ENCODE results near the gene SORT1. TPM values are rescaled to one million over a fixed set of nuclear protein-coding genes. Genes with fewer than 3 reads are reported as not detected.

Gene SORT1
- polyA plus RNA-seq, 1 donor from 2014 or later = 33.3 TPM

DNA sequence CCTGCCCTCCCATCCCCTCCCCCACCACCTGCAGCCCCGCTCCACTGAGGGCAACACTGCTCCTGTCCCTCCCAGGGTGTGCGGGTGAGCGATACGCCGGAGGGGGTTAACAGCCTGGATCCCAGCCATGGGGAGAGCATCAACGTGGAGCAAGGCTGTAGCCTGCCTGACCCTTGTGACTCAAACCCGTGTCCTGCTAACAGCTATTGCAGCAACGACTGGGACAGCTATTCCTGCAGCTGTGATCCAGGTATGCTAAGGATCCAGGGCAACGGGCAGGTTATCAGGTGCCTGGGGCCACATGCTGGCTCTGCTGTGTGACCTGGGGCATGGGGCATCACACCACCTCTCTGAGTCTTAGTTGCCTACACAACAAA, 133.4 kb downstream of the SORT1 start:
- H3K27ac ChIP-seq (ENCODE audit: low read length) = no peak overlapping the region
- no peaks in the 10 kb centered on the region for H3K9me3 ChIP-seq (ENCODE audit: low read length)
- H4K20me1 ChIP-seq (ENCODE audit: insufficient read depth) = no peaks in the 10 kb centered on the region
- no peaks in the 10 kb centered on the region for H3K27me3 ChIP-seq (ENCODE audit: insufficient read depth, low read depth, low read length)
- no peaks in the 10 kb centered on the region for H3K79me2 ChIP-seq (replicated peaks; ENCODE audit: insufficient read depth, low read length)
- TF ChIP-seq TAF1 (IDR thresholded peaks at IDR 0.05; ENCODE audit: low read depth) (no peak), EP300 (conservative IDR thresholded peaks at IDR 0.05; ENCODE audit: poor library complexity, severe bottlenecking) (no peak), REST (IDR thresholded peaks at IDR 0.05; ENCODE audit: borderline replicate concordance) (no peak), MXI1 (conservative IDR thresholded peaks at IDR 0.05; ENCODE audit: poor library complexity, severe bottlenecking) (no peak), RAD21 (conservative IDR thresholded peaks at IDR 0.05) (no peak), SMC3 (conservative IDR thresholded peaks at IDR 0.05; ENCODE audit: poor library complexity) (no peak), EZH2 (IDR thresholded peaks at IDR 0.05; ENCODE audit: borderline replicate concordance, insufficient read depth, low read length, poor library complexity, severe bottlenecking) (no peak), POLR2AphosphoS5 (IDR thresholded peaks at IDR 0.05) (no peak)
- TF ChIP-seq, protein P1, sequence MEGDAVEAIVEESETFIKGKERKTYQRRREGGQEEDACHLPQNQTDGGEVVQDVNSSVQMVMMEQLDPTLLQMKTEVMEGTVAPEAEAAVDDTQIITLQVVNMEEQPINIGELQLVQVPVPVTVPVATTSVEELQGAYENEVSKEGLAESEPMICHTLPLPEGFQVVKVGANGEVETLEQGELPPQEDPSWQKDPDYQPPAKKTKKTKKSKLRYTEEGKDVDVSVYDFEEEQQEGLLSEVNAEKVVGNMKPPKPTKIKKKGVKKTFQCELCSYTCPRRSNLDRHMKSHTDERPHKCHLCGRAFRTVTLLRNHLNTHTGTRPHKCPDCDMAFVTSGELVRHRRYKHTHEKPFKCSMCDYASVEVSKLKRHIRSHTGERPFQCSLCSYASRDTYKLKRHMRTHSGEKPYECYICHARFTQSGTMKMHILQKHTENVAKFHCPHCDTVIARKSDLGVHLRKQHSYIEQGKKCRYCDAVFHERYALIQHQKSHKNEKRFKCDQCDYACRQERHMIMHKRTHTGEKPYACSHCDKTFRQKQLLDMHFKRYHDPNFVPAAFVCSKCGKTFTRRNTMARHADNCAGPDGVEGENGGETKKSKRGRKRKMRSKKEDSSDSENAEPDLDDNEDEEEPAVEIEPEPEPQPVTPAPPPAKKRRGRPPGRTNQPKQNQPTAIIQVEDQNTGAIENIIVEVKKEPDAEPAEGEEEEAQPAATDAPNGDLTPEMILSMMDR (IDR thresholded peaks at IDR 0.05; ENCODE audit: poor library complexity, severe bottlenecking) = no peak
- no peak overlapping the region for H3K4me2 ChIP-seq (ENCODE audit: low read length)
- H3K9me2 ChIP-seq (ENCODE audit: insufficient read depth, low read length) = no peaks in the 10 kb centered on the region
- no peak overlapping the region for H2AFZ ChIP-seq (ENCODE audit: low read depth, low read length)
- no peaks in the 10 kb centered on the region for H3F3A ChIP-seq (ENCODE audit: insufficient read depth, low read length, poor library complexity, severe bottlenecking)
- no peak overlapping the region for H3K9ac ChIP-seq (ENCODE audit: low read length)
- no peak overlapping the region for H3K4me3 ChIP-seq (ENCODE audit: low read length)
- H3K36me3 ChIP-seq (ENCODE audit: insufficient read depth, low read length) = peaks cover 12% of the 10 kb centered on the region

- TF ChIP-seq, protein P1 (IDR thresholded peaks at IDR 0.05; ENCODE audit: poor library complexity, severe bottlenecking) = peak; percentile 93
- peak; percentile 31 for TF ChIP-seq MXI1 (conservative IDR thresholded peaks at IDR 0.05; ENCODE audit: poor library complexity, severe bottlenecking)
- TF ChIP-seq EZH2 (IDR thresholded peaks at IDR 0.05; ENCODE audit: borderline replicate concordance, insufficient read depth, low read length, poor library complexity, severe bottlenecking) = no peak
- no peak for TF ChIP-seq POLR2AphosphoS5 (IDR thresholded peaks at IDR 0.05)
- TF ChIP-seq EP300 (conservative IDR thresholded peaks at IDR 0.05; ENCODE audit: poor library complexity, severe bottlenecking) = no peak
- peak; percentile 80 for TF ChIP-seq SMC3 (conservative IDR thresholded peaks at IDR 0.05; ENCODE audit: poor library complexity)
- TF ChIP-seq REST (IDR thresholded peaks at IDR 0.05; ENCODE audit: borderline replicate concordance) = no peak
- peak; percentile 73 for TF ChIP-seq RAD21 (conservative IDR thresholded peaks at IDR 0.05)
- no peak for TF ChIP-seq TAF1 (IDR thresholded peaks at IDR 0.05; ENCODE audit: low read depth)
- no peaks in the 10 kb centered on the region for H3K9me2 ChIP-seq (ENCODE audit: insufficient read depth, low read length)
- no peak overlapping the region for H3K4me2 ChIP-seq (ENCODE audit: low read length)
- H3K27ac ChIP-seq (ENCODE audit: low read length) = no peak overlapping the region
- H3K36me3 ChIP-seq (ENCODE audit: insufficient read depth, low read length) = peaks cover 12% of the 10 kb centered on the region
- no peaks in the 10 kb centered on the region for H4K20me1 ChIP-seq (ENCODE audit: insufficient read depth)
- H3K27me3 ChIP-seq (ENCODE audit: insufficient read depth, low read depth, low read length) = no peaks in the 10 kb centered on the region
- H3K9me3 ChIP-seq (ENCODE audit: low read length) = no peaks in the 10 kb centered on the region
- no peak overlapping the region for H2AFZ ChIP-seq (ENCODE audit: low read depth, low read length)
- H3K79me2 ChIP-seq (replicated peaks; ENCODE audit: insufficient read depth, low read length) = no peaks in the 10 kb centered on the region
- no peak overlapping the region for H3K4me3 ChIP-seq (ENCODE audit: low read length)
- no peaks in the 10 kb centered on the region for H3F3A ChIP-seq (ENCODE audit: insufficient read depth, low read length, poor library complexity, severe bottlenecking)
- no peak overlapping the region for H3K9ac ChIP-seq (ENCODE audit: low read length)
Measured at GRCh38 chr1:109263597-109264378, 133.9 kb downstream of the SORT1 start.
